Brain microvascular endothelial cell (primary cell): ENCODE data around the gene ZFPL1.

Experiments used
- DNase-seq: peaks from one replicate; pipeline ENCODE4 v3.0.0-alpha.2; 2020
- H3K27ac ChIP-seq: fragments of 250-450 bp; sonication (Bioruptor Pico); 2 replicates; pipeline ENCODE4 v1.5.1; 2020; ENCODE audit warnings: mild to moderate bottlenecking, moderate library complexity
- H3K27me3 ChIP-seq: fragments of 250-450 bp; sonication (Bioruptor Pico); replicated peaks from 2 replicates; pipeline ENCODE4 v1.5.1; 2020; ENCODE audit warnings: mild to moderate bottlenecking
- H3K36me3 ChIP-seq: fragments of 250-450 bp; sonication (Bioruptor Pico); replicated peaks from 2 replicates; pipeline ENCODE4 v1.5.1; 2020; ENCODE audit warnings: mild to moderate bottlenecking
- H3K4me3 ChIP-seq: 2 replicates; pipeline ENCODE4 v1.5.1; 2011; ENCODE audit warnings: low read depth, mild to moderate bottlenecking, control low read depth, low read length, moderate library complexity
- CTCF ChIP-seq: IDR thresholded peaks from 2 replicates; pipeline ENCODE4 v1.5.1; 2011; ENCODE audit warnings: low read depth, mild to moderate bottlenecking, moderate library complexity, low read length, control low read depth, inconsistent platforms; ENCODE audit errors: missing control alignments
- in situ Hi-C: cut with HindIII; loops from 2 replicates; pipeline ENCODE4 v1.10.0; 2017; ENCODE audit warnings: low sequenced_read_pairs, low pct_ligation_motif_present

The ZFPL1 gene

GRCh38 chr11:65095974-65096806 is 12.2 kb downstream of the ZFPL1 start, which contains the start of gene VPS51:
VPS51 (plus strand) TSS chr11:65096214; CDS start chr11:65096251, 37 bp downstream.
- H3K27ac ChIP-seq = peak within 1 kb of the TSS; percentile 51
- DNase-seq = peak; percentile 87
- peak within 1 kb of the TSS; percentile 79 for H3K4me3 ChIP-seq
- in situ Hi-C loops = no loop called here
- no peaks in the 10 kb centered on the region for H3K27me3 ChIP-seq
- no peak for TF ChIP-seq CTCF
- no peaks in the 10 kb centered on the region for H3K36me3 ChIP-seq

GRCh38 chr11:65096926-65097325 is 12.9 kb downstream of the ZFPL1 start:
- no peaks in the 10 kb centered on the region for H3K36me3 ChIP-seq
- no peaks in the 10 kb centered on the region for H3K27me3 ChIP-seq
- no peak for DNase-seq
- H3K4me3 ChIP-seq = peak overlapping the region; percentile 79
- H3K27ac ChIP-seq = no peak overlapping the region
- no peak for TF ChIP-seq CTCF
- in situ Hi-C loops = no loop called here

GRCh38 chr11:65100674-65101350 is 16.8 kb downstream of the ZFPL1 start:
- no peak overlapping the region for H3K4me3 ChIP-seq
- no peak for DNase-seq
- in situ Hi-C loops = no loop called here
- peak; percentile 20 for TF ChIP-seq CTCF
- H3K36me3 ChIP-seq = no peaks in the 10 kb centered on the region
- no peak overlapping the region for H3K27ac ChIP-seq
- H3K27me3 ChIP-seq = no peaks in the 10 kb centered on the region

GRCh38 chr11:65102142-65103095 is 18.4 kb downstream of the ZFPL1 start:
- Histone ChIP-seq H3K4me3 (no peak overlapping the region), H3K27ac (no peak overlapping the region), H3K36me3 (no peaks in the 10 kb centered on the region), H3K27me3 (no peaks in the 10 kb centered on the region)
- no peak for TF ChIP-seq CTCF
- in situ Hi-C loops = no loop called here
- no peak for DNase-seq

- in situ Hi-C loops = no loop called here
- no peaks in the 10 kb centered on the region for H3K36me3 ChIP-seq
These were observed 19.5 kb downstream of the ZFPL1 start for GRCh38 chr11:65103476-65103875.

More at GRCh38 chr11:65103476-65103875, 19.5 kb downstream of the ZFPL1 start:
- no peak overlapping the region for H3K4me3 ChIP-seq
- H3K27ac ChIP-seq = no peak overlapping the region
- H3K27me3 ChIP-seq = no peaks in the 10 kb centered on the region
- TF ChIP-seq CTCF = no peak
- DNase-seq = no peak
